HG03439 (cell line): ENCODE data around the gene SWSAP1.
"Not testable (repeated sequence)": the region's sequence is repeated elsewhere in the genome, so short reads cannot be mapped to it uniquely, and the experiment has no call there.

ENCODE experiments used
- ATAC-seq: cut with Tn5 transposase; IDR thresholded peaks from one replicate; pipeline ENCODE4 v1.9.1; 2021; ENCODE audit warnings: mild to moderate bottlenecking, moderate library complexity; ENCODE audit not compliant: unreplicated experiment

Gene SWSAP1, protein sequence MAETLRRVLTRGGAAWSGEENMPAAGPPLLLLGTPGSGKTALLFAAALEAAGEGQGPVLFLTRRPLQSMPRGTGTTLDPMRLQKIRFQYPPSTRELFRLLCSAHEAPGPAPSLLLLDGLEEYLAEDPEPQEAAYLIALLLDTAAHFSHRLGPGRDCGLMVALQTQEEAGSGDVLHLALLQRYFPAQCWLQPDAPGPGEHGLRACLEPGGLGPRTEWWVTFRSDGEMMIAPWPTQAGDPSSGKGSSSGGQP

GRCh38 chr19:11374433-11375142, at the start of gene SWSAP1:
TSS of gene SWSAP1 (plus strand) at chr19:11374666. CDS start at chr19:11374681, 15 bp downstream.
- ATAC-seq: peak; percentile 92

GRCh38 chr19:11324748-11325389, 49.6 kb upstream of the SWSAP1 start:
- no peak for ATAC-seq

GRCh38 chr19:11325544-11325943, 48.9 kb upstream of the SWSAP1 start:
- no peak for ATAC-seq

GRCh38 chr19:11330127-11330526, 44.3 kb upstream of the SWSAP1 start:
- no peak for ATAC-seq

- ATAC-seq: no peak
These were observed 43.0 kb upstream of the SWSAP1 start for GRCh38 chr19:11331502-11331901.

GRCh38 chr19:11332822-11333221, 41.6 kb upstream of the SWSAP1 start:
- ATAC-seq: no peak

- ATAC-seq: not testable (repeated sequence)
These were observed 40.6 kb upstream of the SWSAP1 start for GRCh38 chr19:11333838-11334237.

- ATAC-seq: no peak
These were observed 38.9 kb upstream of the SWSAP1 start for GRCh38 chr19:11335449-11336146.

GRCh38 chr19:11337080-11337479, 37.4 kb upstream of the SWSAP1 start:
- ATAC-seq: no peak

GRCh38 chr19:11338121-11338520, 36.3 kb upstream of the SWSAP1 start:
- ATAC-seq: no peak

- no peak for ATAC-seq
These were observed 35.8 kb upstream of the SWSAP1 start for GRCh38 chr19:11338569-11339253.

GRCh38 chr19:11339254-11340098, 35.0 kb upstream of the SWSAP1 start, which contains the start of gene RAB3D:
TSS of gene RAB3D (minus strand) at chr19:11339657. CDS start at chr19:11337399, 2,258 bp downstream.
- ATAC-seq: peak; percentile 52

DNA sequence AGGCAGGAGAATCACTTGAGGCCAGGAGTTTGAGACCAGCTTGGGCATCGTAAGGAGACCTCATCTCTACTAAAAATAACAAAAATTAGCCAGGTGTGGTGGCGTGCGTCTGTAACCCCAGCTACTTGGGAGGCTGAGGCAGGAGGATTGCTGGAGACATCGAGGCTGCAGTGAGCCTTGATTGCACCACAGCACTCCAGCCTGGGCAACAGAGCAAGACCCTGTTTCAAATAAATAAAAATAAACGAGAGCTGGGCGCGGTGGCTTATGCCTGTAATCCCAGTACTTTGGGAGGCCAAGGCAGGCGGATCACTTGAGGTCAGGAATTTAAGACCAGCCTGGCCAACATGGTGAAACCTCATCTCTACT, 34.4 kb upstream of the SWSAP1 start:
- not testable (repeated sequence) for ATAC-seq

DNA sequence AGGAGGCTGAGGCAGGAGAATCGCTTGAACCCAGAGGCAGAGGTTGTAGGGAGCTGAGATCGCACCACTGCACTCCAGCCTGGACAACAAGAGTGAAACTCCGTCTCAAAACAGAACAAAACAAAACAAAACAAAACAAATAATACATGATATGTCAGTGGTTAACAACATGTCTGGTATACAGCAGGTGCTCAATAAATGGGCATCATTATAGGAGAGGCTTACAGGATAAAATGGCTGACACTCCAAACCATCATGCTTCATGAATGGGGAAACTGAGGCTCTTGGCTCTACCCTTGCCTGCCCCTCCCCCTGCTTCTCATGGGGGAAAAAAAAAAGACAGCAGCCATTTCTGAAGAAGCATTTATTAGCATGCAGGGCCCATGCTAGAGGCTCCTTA, 32.0 kb upstream of the SWSAP1 start:
- ATAC-seq: no peak

GRCh38 chr19:11345122-11345803, 29.2 kb upstream of the SWSAP1 start:
- no peak for ATAC-seq

DNA sequence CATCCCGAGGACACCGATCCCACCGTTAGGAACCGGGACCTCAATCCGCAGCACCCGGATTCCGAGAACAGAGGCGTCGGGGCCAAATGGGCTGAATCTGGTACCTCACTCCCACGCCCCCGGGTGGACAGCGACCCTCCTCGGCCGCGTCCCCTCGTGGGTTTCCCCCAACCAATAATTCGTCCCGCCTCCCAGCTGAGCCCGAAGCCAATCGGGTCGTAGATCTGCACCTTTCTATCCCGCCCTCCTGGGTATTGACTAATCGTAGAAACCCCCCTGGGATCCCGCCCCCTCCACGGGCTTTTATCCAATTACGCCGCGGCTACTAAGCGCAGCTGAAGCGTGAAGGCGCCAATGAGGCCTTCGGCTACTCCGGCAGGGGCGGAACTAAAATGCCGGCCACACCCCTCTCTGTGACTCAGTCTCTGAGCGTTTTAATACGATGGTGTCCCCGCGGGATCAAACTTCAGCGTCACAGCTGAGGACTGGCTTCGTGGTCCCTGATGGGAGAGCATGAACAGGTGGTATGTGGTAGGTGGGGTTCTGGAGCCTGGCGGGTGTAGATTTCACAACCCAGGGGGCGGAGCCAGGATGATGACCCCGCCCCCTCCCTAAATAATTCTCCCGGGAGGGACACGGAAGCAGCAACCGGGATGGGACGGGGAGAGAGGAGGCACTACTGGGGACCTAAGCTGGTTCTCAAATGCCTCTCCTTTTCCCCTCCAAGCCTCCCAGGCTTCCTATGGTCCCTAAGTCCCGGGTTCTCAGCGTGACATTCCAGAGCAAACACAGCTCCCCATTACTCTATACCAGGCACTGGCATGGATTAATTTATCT, 28.1 kb upstream of the SWSAP1 start, which contains the start of the genes CCDC159 and TMEM205:
Gene CCDC159 (plus strand): TSS at position 416 of the 837 bp plus-strand sequence. CDS start 88 bp downstream, at position 504.
Gene TMEM205 (minus strand): TSS at position 165 of the 837 bp plus-strand sequence. CDS start 649 bp downstream, outside the sequence.
- peak; percentile 90 for ATAC-seq

DNA sequence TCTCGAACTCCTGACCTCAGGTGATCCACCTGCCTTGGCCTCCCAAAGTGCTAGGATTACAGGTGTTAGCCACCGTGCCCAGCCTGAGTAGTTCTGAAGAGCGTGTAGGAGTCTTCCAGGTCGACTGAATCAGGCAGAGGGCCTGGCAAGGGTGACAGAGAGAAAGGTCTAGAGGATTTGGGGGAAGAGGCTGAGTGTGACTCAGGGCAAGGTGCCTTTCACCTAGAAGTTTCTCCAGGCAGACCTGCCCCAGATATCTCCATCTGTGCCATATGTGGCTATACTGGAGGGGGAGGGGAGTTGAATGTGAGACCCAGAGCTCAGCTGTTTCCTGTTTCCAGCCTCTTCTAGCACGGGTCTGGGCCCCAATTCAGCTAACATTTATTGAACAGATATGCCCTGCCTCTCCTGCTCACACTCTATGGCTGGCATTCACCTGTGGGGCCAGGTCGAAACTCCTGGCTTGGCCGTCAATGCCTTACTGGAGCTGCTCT, 26.9 kb upstream of the SWSAP1 start:
- no peak for ATAC-seq

- ATAC-seq: no peak
These were observed 25.3 kb upstream of the SWSAP1 start for GRCh38 chr19:11349171-11349570.
